BE2C (cell line): Measurements from ENCODE around the gene TDP1.
"Not testable (repeated sequence)": the region's sequence is repeated elsewhere in the genome, so short reads cannot be mapped to it uniquely, and the experiment has no call there.

Experiments
- DNase-seq: peaks from one replicate; pipeline ENCODE4 v3.0.0-alpha.2; 2020
- H3K27me3 ChIP-seq: fragments of 250-450 bp; sonication (Bioruptor Pico); 2 replicates; pipeline ENCODE4 v1.5.1; 2020; ENCODE audit warnings: mild to moderate bottlenecking
- H3K36me3 ChIP-seq: fragments of 250-450 bp; sonication (Bioruptor Pico); 2 replicates; pipeline ENCODE4 v1.5.1; 2020; ENCODE audit warnings: mild to moderate bottlenecking
- H3K4me1 ChIP-seq: fragments of 250-450 bp; sonication (Bioruptor Pico); 2 replicates; pipeline ENCODE4 v1.5.1; 2020
- H3K4me3 ChIP-seq: 2 replicates; pipeline ENCODE4 v1.5.1; 2011; ENCODE audit warnings: low read depth, low read length
- H3K9me3 ChIP-seq: fragments of 250-450 bp; sonication (Bioruptor Pico); 2 replicates; pipeline ENCODE4 v1.5.1; 2020
- CTCF ChIP-seq: IDR thresholded peaks from 2 replicates; pipeline ENCODE4 v1.5.1; 2012; ENCODE audit warnings: mild to moderate bottlenecking, low read depth, low read length

The TDP1 gene

GRCh38 chr14:90072350-90072749, 116.6 kb downstream of the TDP1 start:
- no peak for TF ChIP-seq CTCF
- DNase-seq, result no peak
- Histone ChIP-seq H3K36me3 (no peaks in the 10 kb centered on the region), H3K4me1 (no peaks in the 10 kb centered on the region), H3K4me3 (no peak overlapping the region), H3K9me3 (no peaks in the 10 kb centered on the region), H3K27me3 (no peaks in the 10 kb centered on the region; the same call in 1 of the 2 replicates)

- no peak for TF ChIP-seq CTCF
- Histone ChIP-seq H3K4me3 (no peak overlapping the region), H3K9me3 (no peaks in the 10 kb centered on the region), H3K27me3 (no peaks in the 10 kb centered on the region), H3K4me1 (no peaks in the 10 kb centered on the region), H3K36me3 (no peaks in the 10 kb centered on the region)
- no peak for DNase-seq
Observed at GRCh38 chr14:90079576-90079975, 123.8 kb downstream of the TDP1 start.

GRCh38 chr14:90087433-90087832, 131.7 kb downstream of the TDP1 start:
- H3K27me3 ChIP-seq, result no peaks in the 10 kb centered on the region
- peaks cover 9% of the 10 kb centered on the region; the same call in 1 of the 2 replicates for H3K4me1 ChIP-seq
- TF ChIP-seq CTCF, result no peak
- H3K9me3 ChIP-seq, result no peaks in the 10 kb centered on the region
- DNase-seq, result no peak
- H3K4me3 ChIP-seq, result no peak overlapping the region
- H3K36me3 ChIP-seq, result no peaks in the 10 kb centered on the region

- no peak for DNase-seq
- Histone ChIP-seq H3K9me3 (no peaks in the 10 kb centered on the region), H3K27me3 (no peaks in the 10 kb centered on the region), H3K4me3 (no peak overlapping the region), H3K36me3 (no peaks in the 10 kb centered on the region), H3K4me1 (peaks cover 9% of the 10 kb centered on the region; the same call in 1 of the 2 replicates)
- no peak for TF ChIP-seq CTCF
Observed at GRCh38 chr14:90088176-90088575, 132.4 kb downstream of the TDP1 start.

- not testable (repeated sequence) for H3K4me3 ChIP-seq, H3K36me3 ChIP-seq, H3K9me3 ChIP-seq, H3K4me1 ChIP-seq, DNase-seq, H3K27me3 ChIP-seq
Observed at GRCh38 chr14:90089486-90089885, 133.8 kb downstream of the TDP1 start.

GRCh38 chr14:90091393-90091792, 135.7 kb downstream of the TDP1 start:
- no peaks in the 10 kb centered on the region for H3K36me3 ChIP-seq
- TF ChIP-seq CTCF, result no peak
- H3K27me3 ChIP-seq, result no peaks in the 10 kb centered on the region
- DNase-seq, result no peak
- H3K4me3 ChIP-seq, result no peak overlapping the region
- H3K9me3 ChIP-seq, result no peaks in the 10 kb centered on the region
- peaks cover 9% of the 10 kb centered on the region; the same call in 1 of the 2 replicates for H3K4me1 ChIP-seq
